UCSD-AML1 (cell line): Measurements from ENCODE around the gene SLC2A4RG.

ENCODE experiments used
- DNase-seq: peaks from one replicate; lab custom pipeline; 2025; ENCODE audit not compliant: unreplicated experiment; lab: John Stamatoyannopoulos, UW

The SLC2A4RG gene, protein sequence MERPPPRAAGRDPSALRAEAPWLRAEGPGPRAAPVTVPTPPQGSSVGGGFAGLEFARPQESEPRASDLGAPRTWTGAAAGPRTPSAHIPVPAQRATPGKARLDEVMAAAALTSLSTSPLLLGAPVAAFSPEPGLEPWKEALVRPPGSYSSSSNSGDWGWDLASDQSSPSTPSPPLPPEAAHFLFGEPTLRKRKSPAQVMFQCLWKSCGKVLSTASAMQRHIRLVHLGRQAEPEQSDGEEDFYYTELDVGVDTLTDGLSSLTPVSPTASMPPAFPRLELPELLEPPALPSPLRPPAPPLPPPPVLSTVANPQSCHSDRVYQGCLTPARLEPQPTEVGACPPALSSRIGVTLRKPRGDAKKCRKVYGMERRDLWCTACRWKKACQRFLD

GRCh38 chr20:63739130-63740069, at the start of gene SLC2A4RG:
TSS of gene SLC2A4RG (plus strand) at chr20:63739776. CDS start at chr20:63739913, 137 bp downstream.
- DNase-seq: peak; percentile 77

GRCh38 chr20:63690003-63690897, 49.3 kb upstream of the SLC2A4RG start:
- DNase-seq: no peak

DNA sequence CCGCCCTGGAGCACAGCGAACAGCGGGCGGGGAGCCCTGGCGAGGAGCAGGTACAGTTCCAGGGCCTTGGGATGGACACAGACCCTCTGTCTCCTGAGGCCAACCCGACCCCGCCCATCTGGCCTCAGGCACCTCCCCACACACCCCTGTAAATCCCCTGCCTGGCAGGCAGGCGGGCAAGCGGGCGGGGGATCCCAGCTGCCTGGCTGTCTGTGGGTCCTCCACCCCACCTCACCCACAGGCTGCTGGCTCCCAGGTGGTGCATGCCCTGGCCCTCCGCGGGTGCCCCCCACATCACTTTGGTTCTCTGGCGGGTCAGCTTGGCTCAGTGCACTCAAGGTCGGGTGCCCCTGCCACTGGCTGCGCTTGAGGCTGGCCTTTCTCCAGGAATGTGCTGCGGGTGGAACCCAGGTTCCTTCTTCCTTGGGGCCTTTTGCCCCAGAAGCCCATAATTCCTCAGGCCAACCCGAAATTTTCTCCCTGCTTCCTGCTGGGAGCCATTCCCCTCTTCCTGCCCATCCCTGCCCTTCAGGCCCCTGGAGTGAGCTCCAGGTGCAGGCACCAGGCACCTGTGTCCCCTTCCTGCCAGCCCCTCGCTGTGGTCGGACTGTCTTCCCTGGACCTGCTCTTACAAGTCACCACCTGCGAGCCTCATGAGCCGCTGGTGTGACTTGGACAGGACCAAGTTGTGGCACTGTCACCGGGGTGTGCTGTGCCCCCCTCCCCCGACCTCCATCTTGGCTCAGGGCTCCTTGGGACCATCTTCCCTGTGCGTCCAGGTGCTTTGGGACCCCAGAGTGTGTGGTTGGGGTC, 48.5 kb upstream of the SLC2A4RG start:
- DNase-seq: no peak

DNA sequence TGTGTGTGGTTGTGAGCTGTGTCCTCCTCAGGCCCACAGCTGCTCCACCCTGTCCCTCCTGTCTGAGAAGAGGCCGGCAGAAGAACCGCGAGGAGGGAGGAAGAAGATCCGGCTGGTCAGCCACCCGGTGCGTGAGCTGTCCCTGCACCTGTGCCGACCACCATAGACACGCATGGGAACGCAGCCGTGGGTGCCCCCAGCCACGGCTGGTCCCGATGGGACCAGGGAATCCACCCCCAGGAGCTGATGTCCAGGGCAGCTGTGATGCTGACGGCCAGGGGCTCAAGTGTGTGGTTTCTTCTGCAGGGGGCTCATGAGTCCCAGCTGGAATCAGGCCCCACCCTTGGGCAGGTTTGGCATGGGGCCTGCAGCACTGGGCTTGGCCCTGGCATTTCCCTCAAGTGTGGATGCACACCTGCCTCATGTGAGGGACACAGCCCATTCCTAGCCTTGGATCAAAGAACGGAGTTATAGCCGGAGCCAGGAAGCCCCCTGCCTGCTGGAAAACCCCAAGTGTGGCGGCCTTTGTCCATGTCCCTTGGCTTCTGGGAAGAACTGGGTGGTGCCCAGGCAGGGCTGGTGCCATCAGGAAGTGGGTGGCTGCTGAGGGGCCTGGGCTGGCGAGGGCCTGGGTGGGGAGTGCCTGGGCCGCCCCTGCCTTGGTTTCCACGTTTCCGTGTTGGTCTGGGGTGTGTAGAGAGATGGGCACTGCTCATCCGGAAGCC, 47.7 kb upstream of the SLC2A4RG start:
- no peak for DNase-seq

DNA sequence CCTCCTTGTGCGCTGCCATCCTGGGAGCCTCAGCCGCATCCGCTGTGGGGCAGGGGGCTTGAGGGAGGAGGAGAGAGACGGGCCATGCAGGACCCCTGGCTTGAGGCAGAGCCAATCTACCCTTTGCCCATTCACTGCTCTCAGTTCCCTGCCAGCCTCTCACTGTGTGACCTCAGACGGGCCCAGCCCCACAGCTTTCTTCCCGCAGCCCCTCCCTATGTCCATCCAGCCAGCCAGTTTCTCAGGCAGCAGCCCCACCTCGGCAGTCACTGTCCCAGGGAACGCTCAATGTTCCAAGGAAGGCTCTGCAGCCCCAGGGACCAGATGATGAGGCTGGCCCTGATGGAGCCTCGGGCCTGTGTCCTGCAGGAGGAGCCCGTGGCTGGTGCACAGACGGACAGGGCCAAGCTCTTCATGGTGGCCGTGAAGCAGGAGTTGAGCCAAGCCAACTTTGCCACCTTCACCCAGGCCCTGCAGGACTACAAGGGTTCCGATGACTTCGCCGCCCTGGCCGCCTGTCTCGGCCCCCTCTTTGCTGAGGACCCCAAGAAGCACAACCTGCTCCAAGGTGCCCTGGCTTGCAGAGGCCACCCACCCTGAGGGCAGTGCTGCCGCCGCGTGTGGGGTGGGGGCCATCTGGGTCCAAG, 47.0 kb upstream of the SLC2A4RG start:
- DNase-seq: no peak

DNA sequence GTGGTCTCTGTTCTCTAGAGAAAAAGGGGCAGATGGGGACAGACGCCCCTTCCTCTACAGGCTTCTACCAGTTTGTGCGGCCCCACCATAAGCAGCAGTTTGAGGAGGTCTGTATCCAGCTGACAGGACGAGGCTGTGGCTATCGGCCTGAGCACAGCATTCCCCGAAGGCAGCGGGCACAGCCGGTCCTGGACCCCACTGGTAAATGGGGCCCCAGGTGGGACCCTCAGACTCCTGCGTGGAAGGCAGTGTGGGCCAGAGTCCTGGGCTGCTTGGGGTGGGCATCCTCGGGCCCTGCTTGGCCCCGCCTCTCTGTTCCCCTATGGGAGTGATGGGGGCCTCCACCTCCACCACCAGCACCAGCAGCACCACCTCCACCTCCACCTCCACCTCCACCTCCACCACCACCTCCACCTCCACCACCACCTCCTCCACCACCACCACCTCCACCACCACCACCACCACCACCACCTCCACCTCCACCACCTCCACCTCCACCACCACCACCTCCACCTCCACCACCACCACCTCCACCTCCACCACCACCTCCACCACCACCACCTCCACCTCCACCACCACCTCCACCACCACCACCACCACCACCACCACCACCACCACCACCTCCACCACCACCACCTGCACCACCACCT, 46.4 kb upstream of the SLC2A4RG start:
- DNase-seq: no peak

- no peak for DNase-seq
These were observed 45.6 kb upstream of the SLC2A4RG start for GRCh38 chr20:63693733-63694583.

DNA sequence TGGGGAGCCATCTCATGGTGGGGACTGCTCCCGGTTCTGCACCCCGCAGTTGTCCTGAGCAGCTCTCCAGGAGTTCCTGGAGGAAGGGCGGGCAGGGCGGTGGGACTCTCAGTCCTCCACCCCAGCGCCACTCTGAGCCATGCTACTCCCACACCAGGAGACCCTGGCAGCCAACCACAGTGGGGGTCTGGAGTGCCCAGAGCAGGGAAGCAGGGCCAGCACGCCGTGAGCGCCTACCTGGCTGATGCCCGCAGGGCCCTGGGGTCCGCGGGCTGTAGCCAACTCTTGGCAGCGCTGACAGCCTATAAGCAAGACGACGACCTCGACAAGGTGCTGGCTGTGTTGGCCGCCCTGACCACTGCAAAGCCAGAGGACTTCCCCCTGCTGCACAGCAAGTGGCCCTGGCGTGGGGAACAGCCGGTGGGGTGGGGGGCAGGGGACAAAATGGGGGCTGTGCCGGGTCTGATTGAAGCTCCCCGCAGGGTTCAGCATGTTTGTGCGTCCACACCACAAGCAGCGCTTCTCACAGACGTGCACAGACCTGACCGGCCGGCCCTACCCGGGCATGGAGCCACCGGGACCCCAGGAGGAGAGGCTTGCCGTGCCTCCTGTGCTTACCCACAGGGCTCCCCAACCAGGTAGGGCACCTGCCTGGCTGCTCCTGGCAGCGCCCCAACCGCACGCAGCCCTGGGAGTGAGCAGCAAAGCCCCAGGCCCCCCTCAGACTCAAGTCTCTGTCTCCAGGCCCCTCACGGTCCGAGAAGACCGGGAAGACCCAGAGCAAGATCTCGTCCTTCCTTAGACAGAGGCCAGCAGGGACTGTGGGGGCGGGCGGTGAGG, 44.8 kb upstream of the SLC2A4RG start:
- DNase-seq: no peak

DNA sequence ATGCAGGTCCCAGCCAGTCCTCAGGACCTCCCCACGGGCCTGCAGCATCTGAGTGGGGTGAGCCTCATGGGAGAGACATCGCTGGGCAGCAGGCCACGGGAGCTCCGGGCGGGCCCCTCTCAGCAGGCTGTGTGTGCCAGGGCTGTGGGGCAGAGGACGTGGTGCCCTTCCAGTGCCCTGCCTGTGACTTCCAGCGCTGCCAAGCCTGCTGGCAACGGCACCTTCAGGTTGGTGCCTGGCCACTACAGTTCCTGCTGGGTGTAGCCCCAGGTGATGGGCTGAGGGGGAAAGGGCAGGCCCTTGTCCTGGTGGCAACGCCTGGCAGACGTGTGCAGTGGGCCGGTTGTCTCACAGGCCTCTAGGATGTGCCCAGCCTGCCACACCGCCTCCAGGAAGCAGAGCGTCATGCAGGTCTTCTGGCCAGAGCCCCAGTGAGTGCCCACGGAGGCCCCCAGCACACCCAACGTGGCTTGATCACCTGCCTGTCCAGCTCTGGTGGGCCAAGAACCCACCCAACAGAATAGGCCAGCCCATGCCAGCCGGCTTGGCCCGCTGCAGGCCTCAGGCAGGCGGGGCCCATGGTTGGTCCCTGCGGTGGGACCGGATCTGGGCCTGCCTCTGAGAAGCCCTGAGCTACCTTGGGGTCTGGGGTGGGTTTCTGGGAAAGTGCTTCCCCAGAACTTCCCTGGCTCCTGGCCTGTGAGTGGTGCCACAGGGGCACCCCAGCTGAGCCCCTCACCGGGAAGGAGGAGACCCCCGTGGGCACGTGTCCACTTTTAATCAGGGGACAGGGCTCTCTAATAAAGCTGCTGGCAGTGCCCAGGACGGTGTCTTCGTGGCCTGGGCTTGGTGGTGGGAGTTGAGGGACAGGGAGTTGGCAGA, 43.9 kb upstream of the SLC2A4RG start:
- DNase-seq: no peak

- no peak for DNase-seq
These were observed 43.3 kb upstream of the SLC2A4RG start for GRCh38 chr20:63696306-63696627.

DNA sequence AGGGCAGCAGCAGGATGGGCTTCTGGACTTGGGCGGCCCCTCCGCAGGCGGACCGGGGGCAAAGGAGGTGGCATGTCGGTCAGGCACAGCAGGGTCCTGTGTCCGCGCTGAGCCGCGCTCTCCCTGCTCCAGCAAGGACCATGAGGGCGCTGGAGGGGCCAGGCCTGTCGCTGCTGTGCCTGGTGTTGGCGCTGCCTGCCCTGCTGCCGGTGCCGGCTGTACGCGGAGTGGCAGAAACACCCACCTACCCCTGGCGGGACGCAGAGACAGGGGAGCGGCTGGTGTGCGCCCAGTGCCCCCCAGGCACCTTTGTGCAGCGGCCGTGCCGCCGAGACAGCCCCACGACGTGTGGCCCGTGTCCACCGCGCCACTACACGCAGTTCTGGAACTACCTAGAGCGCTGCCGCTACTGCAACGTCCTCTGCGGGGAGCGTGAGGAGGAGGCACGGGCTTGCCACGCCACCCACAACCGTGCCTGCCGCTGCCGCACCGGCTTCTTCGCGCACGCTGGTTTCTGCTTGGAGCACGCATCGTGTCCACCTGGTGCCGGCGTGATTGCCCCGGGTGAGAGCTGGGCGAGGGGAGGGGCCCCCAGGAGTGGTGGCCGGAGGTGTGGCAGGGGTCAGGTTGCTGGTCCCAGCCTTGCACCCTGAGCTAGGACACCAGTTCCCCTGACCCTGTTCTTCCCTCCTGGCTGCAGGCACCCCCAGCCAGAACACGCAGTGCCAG, 42.8 kb upstream of the SLC2A4RG start, which contains the start of gene TNFRSF6B:
TNFRSF6B (plus strand) TSS at position 25 of the 729 bp plus-strand sequence; CDS start at position 141, 116 bp downstream.
- no peak for DNase-seq

DNA sequence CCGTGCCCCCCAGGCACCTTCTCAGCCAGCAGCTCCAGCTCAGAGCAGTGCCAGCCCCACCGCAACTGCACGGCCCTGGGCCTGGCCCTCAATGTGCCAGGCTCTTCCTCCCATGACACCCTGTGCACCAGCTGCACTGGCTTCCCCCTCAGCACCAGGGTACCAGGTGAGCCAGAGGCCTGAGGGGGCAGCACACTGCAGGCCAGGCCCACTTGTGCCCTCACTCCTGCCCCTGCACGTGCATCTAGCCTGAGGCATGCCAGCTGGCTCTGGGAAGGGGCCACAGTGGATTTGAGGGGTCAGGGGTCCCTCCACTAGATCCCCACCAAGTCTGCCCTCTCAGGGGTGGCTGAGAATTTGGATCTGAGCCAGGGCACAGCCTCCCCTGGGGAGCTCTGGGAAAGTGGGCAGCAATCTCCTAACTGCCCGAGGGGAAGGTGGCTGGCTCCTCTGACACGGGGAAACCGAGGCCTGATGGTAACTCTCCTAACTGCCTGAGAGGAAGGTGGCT, 42.2 kb upstream of the SLC2A4RG start:
- no peak for DNase-seq

DNA sequence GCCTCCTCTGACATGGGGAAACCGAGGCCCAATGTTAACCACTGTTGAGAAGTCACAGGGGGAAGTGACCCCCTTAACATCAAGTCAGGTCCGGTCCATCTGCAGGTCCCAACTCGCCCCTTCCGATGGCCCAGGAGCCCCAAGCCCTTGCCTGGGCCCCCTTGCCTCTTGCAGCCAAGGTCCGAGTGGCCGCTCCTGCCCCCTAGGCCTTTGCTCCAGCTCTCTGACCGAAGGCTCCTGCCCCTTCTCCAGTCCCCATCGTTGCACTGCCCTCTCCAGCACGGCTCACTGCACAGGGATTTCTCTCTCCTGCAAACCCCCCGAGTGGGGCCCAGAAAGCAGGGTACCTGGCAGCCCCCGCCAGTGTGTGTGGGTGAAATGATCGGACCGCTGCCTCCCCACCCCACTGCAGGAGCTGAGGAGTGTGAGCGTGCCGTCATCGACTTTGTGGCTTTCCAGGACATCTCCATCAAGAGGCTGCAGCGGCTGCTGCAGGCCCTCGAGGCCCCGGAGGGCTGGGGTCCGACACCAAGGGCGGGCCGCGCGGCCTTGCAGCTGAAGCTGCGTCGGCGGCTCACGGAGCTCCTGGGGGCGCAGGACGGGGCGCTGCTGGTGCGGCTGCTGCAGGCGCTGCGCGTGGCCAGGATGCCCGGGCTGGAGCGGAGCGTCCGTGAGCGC, 41.6 kb upstream of the SLC2A4RG start:
- no peak for DNase-seq

- DNase-seq: no peak
These were observed 40.7 kb upstream of the SLC2A4RG start for GRCh38 chr20:63698739-63699465.
